ENCODE results near the gene DNAJC24. TPM values are rescaled to one million over a fixed set of nuclear protein-coding genes. Genes with fewer than 3 reads are reported as not detected.

Gene DNAJC24
- polyA plus RNA-seq, 3 donors, result 3.4 to 4.8 (median 4.4) TPM

DNA sequence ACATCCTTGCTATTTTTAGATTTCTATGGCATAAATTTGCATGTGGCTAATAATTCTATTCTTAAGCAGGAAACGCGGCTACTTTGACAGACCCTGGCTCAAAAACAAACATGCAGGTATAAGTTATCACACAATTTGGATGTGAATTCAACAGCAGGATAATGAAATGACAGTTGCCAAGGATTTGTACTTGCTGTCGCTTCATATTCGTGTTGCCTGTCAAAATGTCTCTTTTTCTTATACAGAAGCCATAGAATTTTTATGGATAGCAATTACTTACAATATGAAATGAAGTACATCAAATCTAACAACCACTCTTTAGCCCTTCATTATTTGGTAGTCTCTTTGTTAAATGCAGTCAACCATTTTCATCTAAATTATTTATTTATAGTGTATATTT, 46.5 kb upstream of the DNAJC24 start:
- no peaks in the 10 kb centered on the region for H3K36me3 ChIP-seq (replicated peaks in 1 of 2; ENCODE audit: control insufficient read depth in 1 of 2, insufficient read depth in 2 of 2, low read length in 2 of 2)
- Mint-ChIP-seq H3K9me3 (peaks cover 0 to 3% (median 2%) of the 10 kb centered on the region in 7 donors), H3K36me3 (no peaks in the 10 kb centered on the region), H3K27me3 (ENCODE audit: low read depth in 3 of 3) (no peaks in the 10 kb centered on the region), H3K27ac (no peak overlapping the region), H3K4me1 (no peaks in the 10 kb centered on the region), H3K4me3 (no peak overlapping the region)
- intact Hi-C loops (cut with micrococcal nuclease), result no loop called here
- H3K79me2 ChIP-seq (ENCODE audit: insufficient read depth, low read length), result no peaks in the 10 kb centered on the region
- no peaks in the 10 kb centered on the region for H3K27me3 ChIP-seq (ENCODE audit: control insufficient read depth in 2 of 2, insufficient read depth in 2 of 2, low read length in 2 of 2)
- no peak overlapping the region for H3K4me3 ChIP-seq (replicated peaks in 1 of 3; ENCODE audit: low read depth in 2 of 3, low read length in 3 of 3)
- TF ChIP-seq, protein P1, sequence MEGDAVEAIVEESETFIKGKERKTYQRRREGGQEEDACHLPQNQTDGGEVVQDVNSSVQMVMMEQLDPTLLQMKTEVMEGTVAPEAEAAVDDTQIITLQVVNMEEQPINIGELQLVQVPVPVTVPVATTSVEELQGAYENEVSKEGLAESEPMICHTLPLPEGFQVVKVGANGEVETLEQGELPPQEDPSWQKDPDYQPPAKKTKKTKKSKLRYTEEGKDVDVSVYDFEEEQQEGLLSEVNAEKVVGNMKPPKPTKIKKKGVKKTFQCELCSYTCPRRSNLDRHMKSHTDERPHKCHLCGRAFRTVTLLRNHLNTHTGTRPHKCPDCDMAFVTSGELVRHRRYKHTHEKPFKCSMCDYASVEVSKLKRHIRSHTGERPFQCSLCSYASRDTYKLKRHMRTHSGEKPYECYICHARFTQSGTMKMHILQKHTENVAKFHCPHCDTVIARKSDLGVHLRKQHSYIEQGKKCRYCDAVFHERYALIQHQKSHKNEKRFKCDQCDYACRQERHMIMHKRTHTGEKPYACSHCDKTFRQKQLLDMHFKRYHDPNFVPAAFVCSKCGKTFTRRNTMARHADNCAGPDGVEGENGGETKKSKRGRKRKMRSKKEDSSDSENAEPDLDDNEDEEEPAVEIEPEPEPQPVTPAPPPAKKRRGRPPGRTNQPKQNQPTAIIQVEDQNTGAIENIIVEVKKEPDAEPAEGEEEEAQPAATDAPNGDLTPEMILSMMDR (IDR thresholded peaks at IDR 0.05), result no peak
- no peaks in the 10 kb centered on the region for H3K9me3 ChIP-seq (replicated peaks in 1 of 2; ENCODE audit: control insufficient read depth in 1 of 2, insufficient read depth in 1 of 2, low read length in 2 of 2)
- no peak overlapping the region for H3K9ac ChIP-seq (ENCODE audit: insufficient read depth, low read length, poor library complexity, severe bottlenecking)
- WGBS (ENCODE audit: insufficient coverage), result no CpG with 5 or more reads among the region's 4 CpGs
- no peak overlapping the region for H2AFZ ChIP-seq (ENCODE audit: insufficient read depth, low read depth, low read length, poor library complexity, severe bottlenecking)
- no peak for DNase-seq
- H3K4me2 ChIP-seq (replicated peaks; ENCODE audit: extremely low read depth, low read length, poor library complexity, severe bottlenecking), result no peak overlapping the region
- no peak overlapping the region for H3K27ac ChIP-seq (ENCODE audit: low read depth in 1 of 2, low read length in 2 of 2)
- H4K20me1 ChIP-seq (ENCODE audit: insufficient read depth, low read length), result no peaks in the 10 kb centered on the region
- no peaks in the 10 kb centered on the region for H3K4me1 ChIP-seq (ENCODE audit: control insufficient read depth in 1 of 2, insufficient read depth in 2 of 2, low read length in 2 of 2)

DNA sequence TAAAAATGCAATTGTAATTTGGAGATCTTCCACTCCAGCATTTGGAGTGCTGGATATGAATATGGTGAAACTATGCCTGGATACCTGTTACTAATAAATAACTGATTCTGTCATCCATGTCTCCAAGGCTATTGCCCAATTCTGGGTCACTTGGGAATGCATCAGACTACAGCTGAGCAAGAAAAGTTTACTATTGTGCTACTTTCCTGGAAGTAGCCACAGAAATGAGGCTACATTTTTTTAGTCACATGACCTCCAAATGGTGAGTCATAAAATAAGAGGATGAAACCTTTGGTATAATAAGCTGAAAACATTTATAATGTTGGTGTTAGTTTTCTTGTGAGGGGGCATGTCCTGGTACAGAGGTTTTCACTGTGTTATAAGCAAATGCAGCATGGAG, 44.5 kb upstream of the DNAJC24 start:
- Mint-ChIP-seq H3K27me3 (ENCODE audit: low read depth in 3 of 3) (no peaks in the 10 kb centered on the region), H3K4me3 (no peak overlapping the region), H3K9me3 (peaks cover 0 to 11% (median 2%) of the 10 kb centered on the region in 7 donors), H3K4me1 (no peaks in the 10 kb centered on the region), H3K36me3 (no peaks in the 10 kb centered on the region), H3K27ac (no peak overlapping the region)
- Histone ChIP-seq H3K4me2 (replicated peaks; ENCODE audit: extremely low read depth, low read length, poor library complexity, severe bottlenecking) (no peak overlapping the region), H2AFZ (ENCODE audit: insufficient read depth, low read depth, low read length, poor library complexity, severe bottlenecking) (no peak overlapping the region), H3K36me3 (replicated peaks in 1 of 2; ENCODE audit: control insufficient read depth in 1 of 2, insufficient read depth in 2 of 2, low read length in 2 of 2) (no peaks in the 10 kb centered on the region), H3K27me3 (ENCODE audit: control insufficient read depth in 2 of 2, insufficient read depth in 2 of 2, low read length in 2 of 2) (no peaks in the 10 kb centered on the region), H3K79me2 (ENCODE audit: insufficient read depth, low read length) (no peaks in the 10 kb centered on the region), H4K20me1 (ENCODE audit: insufficient read depth, low read length) (no peaks in the 10 kb centered on the region), H3K27ac (ENCODE audit: low read depth in 1 of 2, low read length in 2 of 2) (no peak overlapping the region), H3K9ac (ENCODE audit: insufficient read depth, low read length, poor library complexity, severe bottlenecking) (no peak overlapping the region), H3K9me3 (replicated peaks in 1 of 2; ENCODE audit: control insufficient read depth in 1 of 2, insufficient read depth in 1 of 2, low read length in 2 of 2) (no peaks in the 10 kb centered on the region), H3K4me3 (replicated peaks in 1 of 3; ENCODE audit: low read depth in 2 of 3, low read length in 3 of 3) (no peak overlapping the region), H3K4me1 (ENCODE audit: control insufficient read depth in 1 of 2, insufficient read depth in 2 of 2, low read length in 2 of 2) (no peaks in the 10 kb centered on the region)
- DNase-seq, result no peak
- intact Hi-C loops (cut with micrococcal nuclease), result no loop called here
- TF ChIP-seq, protein P1 (IDR thresholded peaks at IDR 0.05), result no peak

Data from CD14-positive monocyte (primary cell).